Measurements from ENCODE around the gene WDR1.

The WDR1 gene

DNA sequence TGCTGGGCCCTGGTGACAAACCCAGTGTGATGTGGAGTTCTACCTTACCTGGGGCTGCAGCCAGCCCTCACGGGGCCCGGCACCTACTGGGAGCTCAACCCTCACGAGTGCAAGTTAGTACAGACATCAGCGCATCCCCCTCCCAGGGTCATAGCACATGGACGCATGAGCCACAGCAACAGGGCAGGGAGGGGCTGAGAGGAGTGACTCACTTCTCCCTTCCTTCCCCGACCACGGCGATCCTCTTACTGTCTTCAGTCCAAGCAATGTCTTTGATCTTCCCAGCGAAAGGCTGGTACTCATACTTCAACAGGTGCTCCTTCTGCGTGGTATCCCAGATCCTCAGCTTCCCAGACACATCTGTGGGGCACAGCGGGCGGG is 17.8 kb downstream of the WDR1 start:
- peak; percentile 33 for ATAC-seq
- TF ChIP-seq ZFP30 (CRISPR knock-in tag; IDR thresholded peaks at IDR 0.05) (no peak), OSR1 (CRISPR knock-in tag; IDR thresholded peaks at IDR 0.05) (no peak), RARB (CRISPR knock-in tag; IDR thresholded peaks at IDR 0.05) (no peak), SNAI2 (CRISPR knock-in tag; IDR thresholded peaks at IDR 0.05) (no peak), TOX (CRISPR knock-in tag; IDR thresholded peaks at IDR 0.05; ENCODE audit: borderline replicate concordance) (no peak), ISL1 (CRISPR knock-in tag; IDR thresholded peaks at IDR 0.05) (no peak), ZFP3 (CRISPR knock-in tag; IDR thresholded peaks at IDR 0.05) (no peak), ZNF565 (CRISPR knock-in tag; conservative IDR thresholded peaks at IDR 0.05; ENCODE audit: low read depth) (no peak), ZNF8 (CRISPR knock-in tag; IDR thresholded peaks at IDR 0.05) (no peak), CSDC2 (CRISPR knock-in tag; IDR thresholded peaks at IDR 0.05) (no peak), ESRRG (CRISPR knock-in tag; IDR thresholded peaks at IDR 0.05) (no peak), ZC3H10 (CRISPR knock-in tag; IDR thresholded peaks at IDR 0.05) (no peak), ARNTL (CRISPR knock-in tag; IDR thresholded peaks at IDR 0.05; ENCODE audit: borderline replicate concordance, low read depth) (no peak)
- TF ChIP-seq, protein P1, sequence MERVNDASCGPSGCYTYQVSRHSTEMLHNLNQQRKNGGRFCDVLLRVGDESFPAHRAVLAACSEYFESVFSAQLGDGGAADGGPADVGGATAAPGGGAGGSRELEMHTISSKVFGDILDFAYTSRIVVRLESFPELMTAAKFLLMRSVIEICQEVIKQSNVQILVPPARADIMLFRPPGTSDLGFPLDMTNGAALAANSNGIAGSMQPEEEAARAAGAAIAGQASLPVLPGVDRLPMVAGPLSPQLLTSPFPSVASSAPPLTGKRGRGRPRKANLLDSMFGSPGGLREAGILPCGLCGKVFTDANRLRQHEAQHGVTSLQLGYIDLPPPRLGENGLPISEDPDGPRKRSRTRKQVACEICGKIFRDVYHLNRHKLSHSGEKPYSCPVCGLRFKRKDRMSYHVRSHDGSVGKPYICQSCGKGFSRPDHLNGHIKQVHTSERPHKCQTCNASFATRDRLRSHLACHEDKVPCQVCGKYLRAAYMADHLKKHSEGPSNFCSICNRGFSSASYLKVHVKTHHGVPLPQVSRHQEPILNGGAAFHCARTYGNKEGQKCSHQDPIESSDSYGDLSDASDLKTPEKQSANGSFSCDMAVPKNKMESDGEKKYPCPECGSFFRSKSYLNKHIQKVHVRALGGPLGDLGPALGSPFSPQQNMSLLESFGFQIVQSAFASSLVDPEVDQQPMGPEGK (CRISPR knock-in tag; IDR thresholded peaks at IDR 0.05; ENCODE audit: borderline replicate concordance) = no peak
- TF ChIP-seq, protein P2, sequence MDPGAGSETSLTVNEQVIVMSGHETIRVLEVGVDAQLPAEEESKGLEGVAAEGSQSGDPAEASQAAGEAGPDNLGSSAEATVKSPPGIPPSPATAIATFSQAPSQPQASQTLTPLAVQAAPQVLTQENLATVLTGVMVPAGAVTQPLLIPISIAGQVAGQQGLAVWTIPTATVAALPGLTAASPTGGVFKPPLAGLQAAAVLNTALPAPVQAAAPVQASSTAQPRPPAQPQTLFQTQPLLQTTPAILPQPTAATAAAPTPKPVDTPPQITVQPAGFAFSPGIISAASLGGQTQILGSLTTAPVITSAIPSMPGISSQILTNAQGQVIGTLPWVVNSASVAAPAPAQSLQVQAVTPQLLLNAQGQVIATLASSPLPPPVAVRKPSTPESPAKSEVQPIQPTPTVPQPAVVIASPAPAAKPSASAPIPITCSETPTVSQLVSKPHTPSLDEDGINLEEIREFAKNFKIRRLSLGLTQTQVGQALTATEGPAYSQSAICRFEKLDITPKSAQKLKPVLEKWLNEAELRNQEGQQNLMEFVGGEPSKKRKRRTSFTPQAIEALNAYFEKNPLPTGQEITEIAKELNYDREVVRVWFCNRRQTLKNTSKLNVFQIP (CRISPR knock-in tag; IDR thresholded peaks at IDR 0.05; ENCODE audit: borderline replicate concordance, low read depth) = no peak
- TF ChIP-seq, protein P3, sequence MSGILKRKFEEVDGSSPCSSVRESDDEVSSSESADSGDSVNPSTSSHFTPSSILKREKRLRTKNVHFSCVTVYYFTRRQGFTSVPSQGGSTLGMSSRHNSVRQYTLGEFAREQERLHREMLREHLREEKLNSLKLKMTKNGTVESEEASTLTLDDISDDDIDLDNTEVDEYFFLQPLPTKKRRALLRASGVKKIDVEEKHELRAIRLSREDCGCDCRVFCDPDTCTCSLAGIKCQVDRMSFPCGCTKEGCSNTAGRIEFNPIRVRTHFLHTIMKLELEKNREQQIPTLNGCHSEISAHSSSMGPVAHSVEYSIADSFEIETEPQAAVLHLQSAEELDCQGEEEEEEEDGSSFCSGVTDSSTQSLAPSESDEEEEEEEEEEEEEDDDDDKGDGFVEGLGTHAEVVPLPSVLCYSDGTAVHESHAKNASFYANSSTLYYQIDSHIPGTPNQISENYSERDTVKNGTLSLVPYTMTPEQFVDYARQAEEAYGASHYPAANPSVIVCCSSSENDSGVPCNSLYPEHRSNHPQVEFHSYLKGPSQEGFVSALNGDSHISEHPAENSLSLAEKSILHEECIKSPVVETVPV (CRISPR knock-in tag; IDR thresholded peaks at IDR 0.05) = no peak
- TF ChIP-seq, protein P4, sequence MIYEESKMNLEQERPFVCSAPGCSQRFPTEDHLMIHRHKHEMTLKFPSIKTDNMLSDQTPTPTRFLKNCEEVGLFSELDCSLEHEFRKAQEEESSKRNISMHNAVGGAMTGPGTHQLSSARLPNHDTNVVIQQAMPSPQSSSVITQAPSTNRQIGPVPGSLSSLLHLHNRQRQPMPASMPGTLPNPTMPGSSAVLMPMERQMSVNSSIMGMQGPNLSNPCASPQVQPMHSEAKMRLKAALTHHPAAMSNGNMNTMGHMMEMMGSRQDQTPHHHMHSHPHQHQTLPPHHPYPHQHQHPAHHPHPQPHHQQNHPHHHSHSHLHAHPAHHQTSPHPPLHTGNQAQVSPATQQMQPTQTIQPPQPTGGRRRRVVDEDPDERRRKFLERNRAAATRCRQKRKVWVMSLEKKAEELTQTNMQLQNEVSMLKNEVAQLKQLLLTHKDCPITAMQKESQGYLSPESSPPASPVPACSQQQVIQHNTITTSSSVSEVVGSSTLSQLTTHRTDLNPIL (CRISPR knock-in tag; IDR thresholded peaks at IDR 0.05; ENCODE audit: low read depth) = no peak
- TF ChIP-seq, protein P5, sequence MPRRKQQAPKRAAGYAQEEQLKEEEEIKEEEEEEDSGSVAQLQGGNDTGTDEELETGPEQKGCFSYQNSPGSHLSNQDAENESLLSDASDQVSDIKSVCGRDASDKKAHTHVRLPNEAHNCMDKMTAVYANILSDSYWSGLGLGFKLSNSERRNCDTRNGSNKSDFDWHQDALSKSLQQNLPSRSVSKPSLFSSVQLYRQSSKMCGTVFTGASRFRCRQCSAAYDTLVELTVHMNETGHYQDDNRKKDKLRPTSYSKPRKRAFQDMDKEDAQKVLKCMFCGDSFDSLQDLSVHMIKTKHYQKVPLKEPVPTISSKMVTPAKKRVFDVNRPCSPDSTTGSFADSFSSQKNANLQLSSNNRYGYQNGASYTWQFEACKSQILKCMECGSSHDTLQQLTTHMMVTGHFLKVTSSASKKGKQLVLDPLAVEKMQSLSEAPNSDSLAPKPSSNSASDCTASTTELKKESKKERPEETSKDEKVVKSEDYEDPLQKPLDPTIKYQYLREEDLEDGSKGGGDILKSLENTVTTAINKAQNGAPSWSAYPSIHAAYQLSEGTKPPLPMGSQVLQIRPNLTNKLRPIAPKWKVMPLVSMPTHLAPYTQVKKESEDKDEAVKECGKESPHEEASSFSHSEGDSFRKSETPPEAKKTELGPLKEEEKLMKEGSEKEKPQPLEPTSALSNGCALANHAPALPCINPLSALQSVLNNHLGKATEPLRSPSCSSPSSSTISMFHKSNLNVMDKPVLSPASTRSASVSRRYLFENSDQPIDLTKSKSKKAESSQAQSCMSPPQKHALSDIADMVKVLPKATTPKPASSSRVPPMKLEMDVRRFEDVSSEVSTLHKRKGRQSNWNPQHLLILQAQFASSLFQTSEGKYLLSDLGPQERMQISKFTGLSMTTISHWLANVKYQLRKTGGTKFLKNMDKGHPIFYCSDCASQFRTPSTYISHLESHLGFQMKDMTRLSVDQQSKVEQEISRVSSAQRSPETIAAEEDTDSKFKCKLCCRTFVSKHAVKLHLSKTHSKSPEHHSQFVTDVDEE (CRISPR knock-in tag; IDR thresholded peaks at IDR 0.05) = no peak

DNA sequence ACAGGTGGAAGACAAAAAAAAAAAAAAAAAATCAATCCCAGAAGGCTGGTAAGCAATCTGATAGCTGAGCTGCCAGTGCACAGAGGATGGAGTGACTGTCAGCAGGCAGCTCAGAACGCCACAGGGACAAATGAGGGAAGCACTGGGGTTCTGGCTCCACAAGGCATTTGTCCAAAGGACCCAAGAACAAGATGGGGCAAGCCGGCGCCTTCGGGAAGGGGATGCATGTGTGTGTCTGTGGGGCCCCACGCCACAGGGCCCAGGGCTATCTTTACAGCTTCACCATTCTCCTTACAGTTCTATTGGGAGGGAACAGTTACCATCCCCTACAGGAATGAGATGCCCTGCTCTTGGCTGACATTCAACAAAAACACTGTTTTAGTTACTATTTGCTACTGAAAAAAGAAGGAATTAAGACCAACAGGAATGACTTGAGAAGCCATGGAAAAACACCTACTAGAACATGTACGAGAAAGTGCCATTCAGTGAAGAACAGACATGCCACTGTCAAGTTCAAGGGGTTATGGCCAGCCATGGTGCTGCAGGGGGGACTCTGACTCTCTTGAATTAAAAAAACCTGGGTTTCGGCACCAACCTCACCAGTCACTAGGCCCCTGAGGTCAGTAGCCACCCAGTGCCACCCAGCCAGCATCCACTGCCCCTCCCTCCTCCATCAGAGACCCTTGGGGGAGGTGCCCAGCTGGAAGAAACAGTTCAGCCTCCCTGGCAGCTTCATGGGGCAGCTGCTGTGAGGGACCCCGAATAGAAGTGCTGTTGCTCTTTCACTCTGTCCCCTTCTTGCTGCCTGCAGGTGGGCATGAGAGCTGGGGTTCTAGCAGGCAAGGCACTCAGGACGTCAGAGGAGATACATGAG is 18.5 kb downstream of the WDR1 start:
- ATAC-seq = peak; percentile 5; the same call in 2 of the 3 replicates
- TF ChIP-seq ZNF70 (CRISPR knock-in tag; IDR thresholded peaks at IDR 0.05) (no peak), TOX (CRISPR knock-in tag; IDR thresholded peaks at IDR 0.05; ENCODE audit: borderline replicate concordance) (no peak), ZNF8 (CRISPR knock-in tag; IDR thresholded peaks at IDR 0.05) (no peak), ARNTL (CRISPR knock-in tag; IDR thresholded peaks at IDR 0.05; ENCODE audit: borderline replicate concordance, low read depth) (no peak), ISL1 (CRISPR knock-in tag; IDR thresholded peaks at IDR 0.05) (no peak), SNAI2 (CRISPR knock-in tag; IDR thresholded peaks at IDR 0.05) (no peak), CSDC2 (CRISPR knock-in tag; IDR thresholded peaks at IDR 0.05) (no peak), GLIS3 (CRISPR knock-in tag; IDR thresholded peaks at IDR 0.05) (no peak), ESRRG (CRISPR knock-in tag; IDR thresholded peaks at IDR 0.05) (no peak), TCF4 (CRISPR knock-in tag; IDR thresholded peaks at IDR 0.05; ENCODE audit: borderline replicate concordance) (no peak), OSR1 (CRISPR knock-in tag; IDR thresholded peaks at IDR 0.05) (no peak), ZC3H10 (CRISPR knock-in tag; IDR thresholded peaks at IDR 0.05) (no peak)
- TF ChIP-seq, protein P3 (CRISPR knock-in tag; IDR thresholded peaks at IDR 0.05) = no peak
- TF ChIP-seq, protein P4 (CRISPR knock-in tag; IDR thresholded peaks at IDR 0.05; ENCODE audit: low read depth) = no peak
- TF ChIP-seq, protein P1 (CRISPR knock-in tag; IDR thresholded peaks at IDR 0.05; ENCODE audit: borderline replicate concordance) = no peak
- TF ChIP-seq, protein P2 (CRISPR knock-in tag; IDR thresholded peaks at IDR 0.05; ENCODE audit: borderline replicate concordance, low read depth) = no peak
